Endothelial cell of hepatic sinusoid (primary cell): Measurements from ENCODE around the gene CADPS2.
"Not testable (repeated sequence)": the region's sequence is repeated elsewhere in the genome, so short reads cannot be mapped to it uniquely, and the experiment has no call there.

Experiments
- in situ Hi-C: cut with HindIII; loops from 2 replicates; pipeline ENCODE4 v1.10.0; 2017; ENCODE audit warnings: low sequenced_read_pairs

The CADPS2 gene

DNA sequence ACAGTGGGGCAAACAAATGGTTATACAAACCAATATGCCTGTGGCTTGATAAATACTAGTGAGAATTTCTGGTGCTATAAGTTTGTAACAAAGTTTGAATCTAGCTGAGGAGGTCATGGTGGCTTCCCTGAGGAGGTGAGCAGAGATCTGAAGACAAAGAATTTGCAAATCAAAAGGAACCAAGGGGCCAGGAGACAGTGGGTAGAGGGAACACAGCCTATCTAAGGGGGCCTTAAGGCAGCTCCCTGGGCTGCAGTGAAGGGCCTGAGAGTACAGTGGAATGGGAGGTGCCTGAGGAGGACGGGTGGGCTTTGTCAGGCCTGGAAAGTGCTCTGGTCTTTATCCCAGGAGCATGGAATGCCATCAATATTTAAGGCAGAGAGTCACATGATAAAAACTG is 209.1 kb downstream of the CADPS2 start:
- in situ Hi-C loops, result no loop called here

DNA sequence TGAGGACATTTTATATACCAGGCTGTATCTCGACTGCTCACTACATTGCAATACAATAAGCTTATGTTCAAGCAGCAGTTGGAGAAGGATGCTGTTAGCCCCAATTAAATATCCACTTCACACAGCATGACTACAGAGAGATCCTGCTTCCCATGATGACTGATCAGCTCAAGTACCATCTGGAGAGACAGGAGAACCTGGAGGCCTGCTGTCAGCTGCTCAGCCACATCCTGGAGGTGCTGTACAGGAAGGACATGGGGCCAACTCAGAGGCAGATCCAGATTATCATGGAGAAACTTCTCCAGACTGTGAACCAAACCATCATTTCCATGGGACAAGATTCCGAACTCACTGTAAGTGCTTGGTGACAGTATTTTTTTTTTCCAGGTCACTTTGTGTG is 209.8 kb downstream of the CADPS2 start:
- in situ Hi-C loops, result no loop called here

- in situ Hi-C loops, result no loop called here
Observed at GRCh38 chr7:122675621-122676020, 210.6 kb downstream of the CADPS2 start.

DNA sequence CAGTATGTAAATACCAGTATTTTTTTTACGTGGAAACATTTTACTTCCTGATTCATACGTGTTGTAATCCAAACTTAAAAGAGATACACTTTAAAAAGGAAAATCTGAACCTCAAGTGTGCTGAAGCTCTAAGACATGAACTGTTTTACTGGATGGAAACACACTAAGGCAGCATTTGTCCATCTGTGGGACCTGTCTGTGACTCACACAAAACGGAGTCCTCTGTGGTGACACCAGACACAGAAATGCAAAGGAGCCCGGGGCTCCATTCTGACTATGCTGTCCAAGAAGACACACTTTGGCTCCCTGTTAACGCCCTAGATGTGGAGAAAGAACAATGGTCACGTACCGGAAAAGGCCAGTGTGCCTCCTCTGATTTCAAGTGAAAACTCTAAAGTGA is 211.2 kb downstream of the CADPS2 start:
- in situ Hi-C loops, result no loop called here

DNA sequence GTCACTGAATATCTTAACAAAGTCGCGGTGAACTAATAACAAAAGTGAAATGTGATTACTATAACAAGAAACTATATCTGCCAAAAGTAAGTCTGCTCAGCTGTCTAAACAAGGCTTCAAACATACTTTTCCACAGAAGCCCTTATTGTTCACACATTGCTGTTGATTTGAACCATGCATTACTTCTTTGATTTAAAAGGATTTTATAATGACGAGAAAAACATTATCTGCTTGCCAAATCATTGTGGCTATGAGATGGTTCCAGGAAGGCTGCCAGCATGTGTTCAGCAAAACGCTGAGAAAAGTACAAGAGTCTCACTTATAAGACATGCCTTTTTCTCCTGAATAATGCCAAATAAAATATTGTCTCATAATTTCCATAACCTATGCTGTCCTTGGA is 211.8 kb downstream of the CADPS2 start:
- in situ Hi-C loops, result no loop called here

DNA sequence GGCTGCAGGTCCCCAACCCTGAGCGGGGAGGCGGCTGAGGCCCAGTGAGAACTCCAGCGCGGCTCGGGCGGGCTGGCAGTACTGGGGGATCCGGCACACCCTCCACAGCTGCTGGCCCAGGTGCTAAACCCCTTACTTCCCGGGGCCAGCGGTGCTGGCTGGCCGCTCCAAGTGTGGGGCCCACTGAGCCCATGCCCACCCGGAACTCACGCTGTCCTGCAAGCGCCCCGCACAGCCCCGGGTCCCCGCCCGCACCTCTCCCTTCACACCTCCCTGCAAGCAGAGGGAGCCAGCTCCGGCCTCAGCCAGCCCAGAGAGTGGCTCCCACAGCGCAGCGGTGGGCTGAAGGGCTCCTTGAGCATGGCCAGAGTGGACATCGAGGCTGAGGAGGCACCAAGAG is 212.3 kb downstream of the CADPS2 start:
- in situ Hi-C loops, result no loop called here

DNA sequence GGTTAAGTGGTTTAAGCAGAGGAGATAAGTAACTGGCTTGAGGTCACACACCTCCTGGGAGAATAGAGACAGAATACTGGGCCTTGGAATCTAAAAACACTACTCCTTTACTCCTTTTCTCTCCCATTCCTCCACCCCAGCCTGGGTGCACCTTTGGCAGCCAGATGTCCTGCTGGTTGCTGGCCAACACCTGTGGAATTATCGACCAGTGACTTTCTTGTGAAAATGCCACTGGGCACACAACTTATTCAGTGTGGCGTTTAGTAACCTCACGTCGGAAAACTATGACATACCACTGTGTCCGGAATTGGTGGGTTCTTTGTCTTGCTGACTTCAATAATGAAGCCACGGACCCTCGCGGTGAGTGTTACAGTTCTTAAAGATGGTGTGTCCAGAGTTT is 213.7 kb downstream of the CADPS2 start:
- in situ Hi-C loops, result no loop called here

DNA sequence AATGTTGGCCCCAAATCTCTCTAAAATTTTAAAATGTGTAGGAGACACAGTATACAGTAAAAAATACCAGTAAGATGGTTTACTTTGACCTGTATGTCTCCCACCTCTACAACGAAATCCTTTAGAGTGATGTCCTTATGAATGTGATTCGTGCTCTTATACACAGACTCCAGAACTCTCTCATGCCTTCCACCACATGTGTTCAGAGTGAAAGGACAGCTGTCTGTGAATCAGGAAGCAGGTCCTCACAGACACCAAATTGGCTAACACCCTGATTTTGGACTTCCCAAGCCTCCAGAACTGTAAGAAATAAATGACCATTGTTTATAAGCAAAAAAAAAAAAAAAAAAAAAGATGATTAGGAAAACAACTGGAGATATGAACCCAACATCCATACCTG is 222.5 kb downstream of the CADPS2 start:
- in situ Hi-C loops, result no loop called here

DNA sequence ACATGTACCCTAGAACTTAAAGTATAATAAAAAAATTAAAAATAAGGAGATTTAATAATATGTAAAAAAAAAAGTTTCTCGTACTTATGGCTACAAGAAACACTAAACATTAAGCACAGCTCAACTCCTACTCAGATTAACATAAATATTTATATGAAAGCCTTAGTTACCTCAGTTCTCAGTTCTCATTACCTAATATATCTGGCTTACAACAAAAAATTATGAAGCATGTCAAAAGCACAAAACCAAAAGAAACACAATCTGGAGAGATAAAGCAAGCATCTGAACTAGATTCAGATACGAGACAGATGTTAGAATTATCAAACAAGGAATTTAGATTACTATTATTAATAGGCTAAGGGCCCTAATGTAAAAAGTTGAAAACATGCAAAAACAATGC is 227.4 kb downstream of the CADPS2 start:
- in situ Hi-C loops, result no loop called here

DNA sequence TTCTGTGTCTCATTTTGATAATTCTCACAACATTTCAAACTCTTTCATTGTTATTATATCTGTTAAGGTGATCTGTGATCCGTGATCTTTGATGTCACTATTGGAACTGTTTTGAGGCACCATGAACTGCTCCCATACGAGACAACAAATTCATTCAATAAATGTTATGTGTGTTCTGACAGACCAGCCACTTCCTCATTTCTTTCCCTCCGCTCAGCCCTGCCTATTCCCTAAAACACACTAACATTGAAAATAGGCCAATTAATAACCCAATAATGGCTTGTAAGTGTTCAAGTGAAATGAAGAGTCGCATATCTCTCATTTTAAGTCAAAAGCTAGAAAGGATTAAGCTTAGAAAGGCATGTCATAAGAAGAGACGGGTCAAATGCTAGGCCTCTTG is 232.6 kb downstream of the CADPS2 start:
- in situ Hi-C loops, result no loop called here

- in situ Hi-C loops, result no loop called here
Observed at GRCh38 chr7:122652876-122653275, 233.4 kb downstream of the CADPS2 start.

DNA sequence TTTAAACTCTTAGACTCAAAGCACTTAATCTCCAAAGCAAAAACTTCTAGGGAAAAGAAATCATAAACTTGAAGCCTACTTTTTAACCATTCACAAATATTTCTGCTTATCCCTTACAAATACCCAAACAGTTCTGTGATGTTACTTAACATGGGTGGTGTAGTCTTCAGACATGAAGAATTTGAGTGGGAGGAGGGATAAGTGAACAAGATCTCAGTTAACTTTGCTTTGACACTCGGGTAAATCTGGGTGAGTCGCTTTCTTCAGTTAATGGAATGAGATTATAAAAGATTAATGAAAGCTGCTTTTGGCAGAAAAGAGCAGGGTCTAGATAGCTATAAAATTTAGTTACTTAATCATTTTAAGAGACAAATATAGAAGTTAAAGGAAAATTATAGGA is 234.8 kb downstream of the CADPS2 start:
- in situ Hi-C loops, result no loop called here

- in situ Hi-C loops, result no loop called here
Observed at GRCh38 chr7:122643250-122643649, 243.0 kb downstream of the CADPS2 start.

DNA sequence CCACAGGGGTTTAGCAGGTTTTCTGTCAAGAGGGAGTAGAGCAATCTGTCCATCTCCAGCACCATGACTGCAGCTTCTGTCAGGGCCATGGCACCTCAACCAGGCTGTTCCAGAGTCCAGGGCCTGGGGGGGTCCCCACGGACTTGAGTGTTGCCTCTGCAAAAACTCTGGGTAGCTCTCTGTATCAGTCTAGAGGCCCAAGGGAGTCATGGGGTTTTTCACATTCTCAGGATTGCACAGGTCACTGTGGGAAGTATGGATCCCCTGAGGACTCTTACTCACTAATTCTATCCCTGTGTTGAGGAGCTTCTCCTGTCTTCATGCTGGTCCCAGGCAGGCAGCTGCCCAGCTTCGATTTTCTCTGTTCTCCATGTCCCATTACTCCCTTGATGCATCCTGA is 247.8 kb downstream of the CADPS2 start:
- in situ Hi-C loops, result no loop called here

DNA sequence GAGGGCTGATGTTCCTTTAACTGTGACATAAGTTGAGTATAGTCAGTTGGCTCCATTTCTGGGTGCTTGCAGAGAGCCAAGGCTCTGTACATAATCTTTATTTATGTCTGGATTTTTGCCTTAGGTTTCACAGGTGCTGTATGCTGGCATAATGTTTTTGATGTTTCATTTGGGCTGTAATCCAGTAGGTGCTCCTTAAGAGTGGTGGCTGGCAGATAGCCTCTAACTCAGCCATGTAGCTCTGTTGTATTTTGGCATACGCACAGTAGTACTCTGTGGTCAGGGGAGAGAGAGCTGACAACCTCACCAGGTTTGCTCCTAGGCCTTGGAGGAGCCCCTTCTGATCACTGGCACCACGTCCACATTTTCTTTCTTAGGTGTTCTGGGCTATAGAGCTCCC is 248.5 kb downstream of the CADPS2 start:
- in situ Hi-C loops, result no loop called here

DNA sequence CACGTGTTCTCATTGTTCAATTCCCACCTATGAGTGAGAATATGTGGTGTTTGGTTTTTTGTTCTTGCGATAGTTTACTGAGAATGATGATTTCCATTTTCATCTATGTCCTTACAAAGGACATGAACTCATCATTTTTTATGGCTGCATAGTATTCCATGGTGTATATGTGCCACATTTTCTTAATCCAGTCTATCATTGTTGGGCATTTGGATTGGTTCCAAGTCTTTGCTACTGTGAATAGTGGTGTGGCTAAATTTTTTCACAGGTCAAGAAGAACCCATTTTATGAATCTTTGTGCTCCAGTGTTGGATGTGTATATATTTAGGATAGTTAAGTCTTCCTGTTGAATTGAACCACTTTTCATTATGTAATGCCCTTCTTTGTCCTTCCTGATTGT is 250.8 kb downstream of the CADPS2 start:
- in situ Hi-C loops, result not testable (repeated sequence)

- in situ Hi-C loops, result no loop called here
Observed at GRCh38 chr7:122633472-122633871, 252.8 kb downstream of the CADPS2 start.

- in situ Hi-C loops, result no loop called here
Observed at GRCh38 chr7:122632238-122632637, 254.0 kb downstream of the CADPS2 start.

GRCh38 chr7:122629412-122629953 is 256.8 kb downstream of the CADPS2 start:
- in situ Hi-C loops, result no loop called here

- in situ Hi-C loops, result no loop called here
Observed at GRCh38 chr7:122628651-122629411, 257.4 kb downstream of the CADPS2 start.

DNA sequence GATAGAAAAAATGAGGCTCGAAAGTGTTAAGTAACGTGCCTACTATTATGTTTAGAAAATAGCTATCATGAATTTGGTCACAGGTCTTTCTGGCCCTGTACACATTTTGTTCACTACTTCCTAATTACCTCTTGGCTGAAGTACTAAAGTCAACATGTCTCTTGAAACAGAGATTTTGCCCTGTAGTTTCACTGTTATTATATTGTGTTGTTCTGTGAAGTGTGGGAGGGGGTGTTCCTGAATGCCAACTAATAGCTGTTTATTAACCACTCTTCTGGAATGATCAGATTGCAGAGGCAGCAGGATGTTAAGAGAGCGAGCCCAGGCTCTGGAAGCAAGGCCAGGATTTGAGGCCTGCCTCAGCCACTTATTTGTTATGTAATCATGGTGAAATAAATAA is 259.5 kb downstream of the CADPS2 start:
- in situ Hi-C loops, result no loop called here

DNA sequence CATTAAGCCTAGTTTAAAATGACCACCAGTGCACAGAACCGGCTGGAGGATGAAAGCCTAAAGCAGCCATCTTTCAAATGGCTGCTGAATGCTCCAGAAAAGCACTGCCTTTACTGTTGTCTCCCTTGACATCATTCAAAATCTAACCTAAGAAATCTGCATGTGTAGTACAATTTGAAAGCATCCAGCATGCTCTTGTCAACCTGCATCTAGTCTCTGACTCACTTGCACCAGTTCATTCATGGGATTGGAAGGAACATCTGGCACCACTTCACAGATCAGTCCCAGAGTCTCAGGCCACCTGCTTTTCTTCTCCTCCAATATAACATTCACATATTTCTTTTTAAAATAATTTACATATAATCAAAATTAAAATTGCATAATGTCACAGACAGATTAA is 263.6 kb downstream of the CADPS2 start:
- in situ Hi-C loops, result no loop called here

GRCh38 chr7:122619664-122620063 is 266.6 kb downstream of the CADPS2 start:
- in situ Hi-C loops, result no loop called here
